ENCODE measurements around the gene UBXN6.

- no peak for TF ChIP-seq TAF1 (IDR thresholded peaks at IDR 0.05; ENCODE audit: borderline replicate concordance, insufficient read depth, low read length)
- TF ChIP-seq POLR2AphosphoS5 (IDR thresholded peaks at IDR 0.05; ENCODE audit: low read depth, low read length), result no peak
- TF ChIP-seq REST (IDR thresholded peaks at IDR 0.05; ENCODE audit: insufficient read depth in 1 of 2, low read depth in 2 of 2, low read length in 2 of 2), result no peak
Measured at GRCh38 chr19:4501691-4502090, 44.1 kb upstream of the UBXN6 start.
